Thyroid gland (tissue), 4 donors: Measurements from ENCODE around the gene RPL15.

Source experiments
- CTCF ChIP-seq, 6 experiments: fragments of 200-600 bp in 3 of 6; fragments of 450-650 bp in 3 of 6; sonication (generic) in 3 of 6; IDR thresholded peaks; one replicate each; pipeline ENCODE4 v1.5.1; 2016 to 2019; ENCODE audit warnings: antibody characterized with exemption in 6 of 6, mild to moderate bottlenecking in 2 of 6, inconsistent platforms in 1 of 6, moderate library complexity in 1 of 6
- POLR2A ChIP-seq, 2 donors: fragments of 450-650 bp; IDR thresholded peaks; one replicate each; pipeline ENCODE4 v1.6.1; 2017; ENCODE audit warnings: antibody characterized with exemption in 2 of 2, mild to moderate bottlenecking in 2 of 2, moderate library complexity in 1 of 2

GRCh38 chr3:23968463-23969184 lies 51.7 kb downstream of the RPL15 start:
- TF ChIP-seq CTCF (IDR thresholded peaks at IDR 0.05) (no peak), POLR2A (IDR thresholded peaks at IDR 0.05) (no peak)
